Germinal center (tissue), 1 donor: ENCODE results near the gene ZNF892.
A peak's percentile ranks its signal among the peaks of the same experiment; 100 is the strongest.
"Not testable (repeated sequence)": the region's sequence is repeated elsewhere in the genome, so short reads cannot be mapped to it uniquely, and the experiment has no call there.

Experiments
- DNase-seq: peaks from one replicate; pipeline ENCODE4 v3.0.0; 2012; ENCODE audit warnings: mixed read lengths, low spot score

ZNF892 gene

GRCh38 chr2:95231723-95232122 lies 24.4 kb downstream of the ZNF892 start:
- peak; percentile 48 for DNase-seq

- DNase-seq: no peak
These were observed 24.9 kb downstream of the ZNF892 start for GRCh38 chr2:95232232-95232631.

- DNase-seq: no peak
These were observed 27.0 kb downstream of the ZNF892 start for GRCh38 chr2:95234286-95234785.

GRCh38 chr2:95234816-95235215 lies 27.5 kb downstream of the ZNF892 start:
- DNase-seq: no peak

GRCh38 chr2:95238131-95238530 lies 30.8 kb downstream of the ZNF892 start:
- DNase-seq: no peak

- no peak for DNase-seq
These were observed 32.8 kb downstream of the ZNF892 start for GRCh38 chr2:95240091-95240490.

GRCh38 chr2:95240556-95240955 lies 33.2 kb downstream of the ZNF892 start:
- DNase-seq: no peak

GRCh38 chr2:95242084-95242483 lies 34.8 kb downstream of the ZNF892 start:
- DNase-seq: not testable (repeated sequence)
